Peyer's patch (tissue), 4 donors: ENCODE measurements around the gene IP6K1.

Experiments
- POLR2A ChIP-seq, 2 donors: fragments of 450-650 bp; IDR thresholded peaks; one replicate each; pipeline ENCODE4 v1.5.1; 2017; ENCODE audit warnings: antibody characterized with exemption in 2 of 2, mild to moderate bottlenecking in 2 of 2, moderate library complexity in 2 of 2
- TF ChIP-seq, protein P1 (sequence below), 6 experiments: fragments of 450-650 bp in 4 of 6; fragments of 200-600 bp in 2 of 6; sonication (generic) in 1 of 6; IDR thresholded peaks; one replicate each; pipeline ENCODE4 v1.5.1; 2017 to 2019; ENCODE audit warnings: antibody characterized with exemption in 6 of 6, mild to moderate bottlenecking in 3 of 6, moderate library complexity in 1 of 6

DNA sequence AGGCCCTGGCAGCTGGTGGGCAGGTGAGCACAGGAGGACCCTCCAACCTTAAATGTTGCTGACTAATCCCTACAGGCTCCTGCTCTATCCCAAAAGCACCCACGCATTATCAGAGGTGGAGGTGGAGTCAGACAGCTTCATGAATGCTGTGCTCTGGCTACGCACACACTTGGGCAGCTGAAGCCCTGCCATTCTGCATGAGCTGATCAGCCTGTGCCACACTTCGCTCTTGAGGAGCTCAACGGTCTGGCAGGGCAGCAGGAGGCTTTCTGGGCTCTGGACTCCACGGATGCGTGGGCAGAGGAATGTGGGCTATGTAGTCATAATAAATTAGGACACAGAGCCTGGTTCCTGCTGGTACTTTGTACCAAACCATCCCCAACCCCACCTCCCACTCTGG lies 103.2 kb downstream of the IP6K1 start:
- TF ChIP-seq, protein P1, sequence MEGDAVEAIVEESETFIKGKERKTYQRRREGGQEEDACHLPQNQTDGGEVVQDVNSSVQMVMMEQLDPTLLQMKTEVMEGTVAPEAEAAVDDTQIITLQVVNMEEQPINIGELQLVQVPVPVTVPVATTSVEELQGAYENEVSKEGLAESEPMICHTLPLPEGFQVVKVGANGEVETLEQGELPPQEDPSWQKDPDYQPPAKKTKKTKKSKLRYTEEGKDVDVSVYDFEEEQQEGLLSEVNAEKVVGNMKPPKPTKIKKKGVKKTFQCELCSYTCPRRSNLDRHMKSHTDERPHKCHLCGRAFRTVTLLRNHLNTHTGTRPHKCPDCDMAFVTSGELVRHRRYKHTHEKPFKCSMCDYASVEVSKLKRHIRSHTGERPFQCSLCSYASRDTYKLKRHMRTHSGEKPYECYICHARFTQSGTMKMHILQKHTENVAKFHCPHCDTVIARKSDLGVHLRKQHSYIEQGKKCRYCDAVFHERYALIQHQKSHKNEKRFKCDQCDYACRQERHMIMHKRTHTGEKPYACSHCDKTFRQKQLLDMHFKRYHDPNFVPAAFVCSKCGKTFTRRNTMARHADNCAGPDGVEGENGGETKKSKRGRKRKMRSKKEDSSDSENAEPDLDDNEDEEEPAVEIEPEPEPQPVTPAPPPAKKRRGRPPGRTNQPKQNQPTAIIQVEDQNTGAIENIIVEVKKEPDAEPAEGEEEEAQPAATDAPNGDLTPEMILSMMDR (IDR thresholded peaks at IDR 0.05) = no peak
- TF ChIP-seq POLR2A (IDR thresholded peaks at IDR 0.05) = no peak
